ENCODE results near the gene ZNF598.

The ZNF598 gene

GRCh38 chr16:1953734-1954133 is 55.9 kb downstream of the ZNF598 start (continued):
- TF ChIP-seq ZNF513 (tag by site-specific recombination; IDR thresholded peaks at IDR 0.05): no peak
- TF ChIP-seq ZNF571 (tag by site-specific recombination; IDR thresholded peaks at IDR 0.05): no peak

- POLR2A ChIA-PET: interaction anchor here (0.6 to 3.5 kb wide), 3 partner anchors 10 to 48 kb away, joined by 7 to 19 read pairs (median 7); partner anchors contain the start of genes NDUFB10 and RPS2
- Histone ChIP-seq H3K4me1 (ENCODE audit: control insufficient read depth, insufficient read depth, low read length) (no peaks in the 10 kb centered on the region), H3K9me3 (ENCODE audit: control insufficient read depth, insufficient read depth, low read depth, low read length) (no peaks in the 10 kb centered on the region)
Observed at GRCh38 chr16:1950559-1950958, 59.1 kb downstream of the ZNF598 start.

GRCh38 chr16:1950047-1950446 is 59.6 kb downstream of the ZNF598 start:
- ChIA-PET CTCF (no interaction called here), POLR2A (interaction anchor here (0.6 to 3.5 kb wide), 3 partner anchors 10 to 48 kb away, joined by 7 to 19 read pairs (median 7); partner anchors contain the start of genes NDUFB10 and RPS2)
- TF ChIP-seq YY2 (tag by site-specific recombination; IDR thresholded peaks at IDR 0.05): no peak

More at GRCh38 chr16:1950559-1950958, 59.1 kb downstream of the ZNF598 start:
- TF ChIP-seq SP2 (tag by site-specific recombination; IDR thresholded peaks at IDR 0.05) (no peak), ZSCAN5A (tag by site-specific recombination; IDR thresholded peaks at IDR 0.05) (no peak), ZNF202 (tag by site-specific recombination; IDR thresholded peaks at IDR 0.05; ENCODE audit: borderline replicate concordance) (no peak)
- CTCF ChIA-PET: no interaction called here
- Histone ChIP-seq H3K4me3 (ENCODE audit: low read depth, low read length) (no peak overlapping the region), H3K27ac (ENCODE audit: extremely low read depth, low read depth, low read length) (no peak overlapping the region), H3K36me3 (ENCODE audit: control insufficient read depth in 2 of 2, insufficient read depth in 1 of 2, low read length in 2 of 2) (no peaks in the 10 kb centered on the region)

GRCh38 chr16:1949507-1949906 is 60.1 kb downstream of the ZNF598 start:
- H3K27ac ChIP-seq (ENCODE audit: extremely low read depth, low read depth, low read length): no peak overlapping the region
- TF ChIP-seq MEIS1 (CRISPR knock-in tag; IDR thresholded peaks at IDR 0.05; ENCODE audit: borderline replicate concordance) (no peak), ZNF626 (tag by site-specific recombination; IDR thresholded peaks at IDR 0.05) (no peak)
- H3K9me3 ChIP-seq (ENCODE audit: control insufficient read depth, insufficient read depth, low read depth, low read length): no peaks in the 10 kb centered on the region
- POLR2A ChIA-PET: interaction anchor here (1.8 kb wide), 1 partner anchor 15 kb away, joined by 6 read pairs; the partner anchor contains the start of gene RPS2
- CTCF ChIA-PET: no interaction called here
- H3K4me1 ChIP-seq (ENCODE audit: control insufficient read depth, insufficient read depth, low read length): no peaks in the 10 kb centered on the region
- no peak overlapping the region for H3K4me3 ChIP-seq (ENCODE audit: low read depth, low read length)
- H3K36me3 ChIP-seq (ENCODE audit: control insufficient read depth in 2 of 2, insufficient read depth in 1 of 2, low read length in 2 of 2): no peaks in the 10 kb centered on the region

More at GRCh38 chr16:1950047-1950446, 59.6 kb downstream of the ZNF598 start:
- Histone ChIP-seq H3K4me1 (ENCODE audit: control insufficient read depth, insufficient read depth, low read length) (no peaks in the 10 kb centered on the region), H3K27ac (ENCODE audit: extremely low read depth, low read depth, low read length) (no peak overlapping the region), H3K9me3 (ENCODE audit: control insufficient read depth, insufficient read depth, low read depth, low read length) (no peaks in the 10 kb centered on the region), H3K36me3 (ENCODE audit: control insufficient read depth in 2 of 2, insufficient read depth in 1 of 2, low read length in 2 of 2) (no peaks in the 10 kb centered on the region), H3K4me3 (ENCODE audit: low read depth, low read length) (no peak overlapping the region)
